ENCODE data around the gene PER2.
"Not testable (repeated sequence)": the region's sequence is repeated elsewhere in the genome, so short reads cannot be mapped to it uniquely, and the experiment has no call there.

The PER2 gene

GRCh38 chr2:238322001-238322411 is 33.6 kb upstream of the PER2 start:
- Histone ChIP-seq H3K9ac (ENCODE audit: low read length) (no peak overlapping the region), H3K27ac (ENCODE audit: low read depth, low read length) (no peak overlapping the region)

GRCh38 chr2:238321467-238321866 is 33.1 kb upstream of the PER2 start:
- H3K9ac ChIP-seq (ENCODE audit: low read length) = no peak overlapping the region
- H3K4me3 ChIP-seq (ENCODE audit: low read length) = peak overlapping the region; percentile 72
- no peak overlapping the region for H3K27ac ChIP-seq (ENCODE audit: low read depth, low read length)
- H3K4me1 ChIP-seq (ENCODE audit: control insufficient read depth, insufficient read depth, low read length) = peaks cover 5% of the 10 kb centered on the region
- H3K36me3 ChIP-seq (ENCODE audit: control insufficient read depth, insufficient read depth, low read length) = peaks cover 3% of the 10 kb centered on the region
- no peaks in the 10 kb centered on the region for H3K27me3 ChIP-seq (ENCODE audit: control insufficient read depth, insufficient read depth, low read length)

More at GRCh38 chr2:238322001-238322411, 33.6 kb upstream of the PER2 start:
- Histone ChIP-seq H3K27me3 (ENCODE audit: control insufficient read depth, insufficient read depth, low read length) (no peaks in the 10 kb centered on the region), H3K4me1 (ENCODE audit: control insufficient read depth, insufficient read depth, low read length) (peaks cover 5% of the 10 kb centered on the region), H3K36me3 (ENCODE audit: control insufficient read depth, insufficient read depth, low read length) (peaks cover 3% of the 10 kb centered on the region), H3K4me3 (ENCODE audit: low read length) (no peak overlapping the region)

GRCh38 chr2:238320648-238321281 is 32.4 kb upstream of the PER2 start:
- Histone ChIP-seq H3K27me3 (ENCODE audit: control insufficient read depth, insufficient read depth, low read length) (no peaks in the 10 kb centered on the region), H3K9ac (ENCODE audit: low read length) (no peak overlapping the region), H3K36me3 (ENCODE audit: control insufficient read depth, insufficient read depth, low read length) (peaks cover 3% of the 10 kb centered on the region), H3K4me3 (ENCODE audit: low read length) (peak overlapping the region; percentile 72), H3K4me1 (ENCODE audit: control insufficient read depth, insufficient read depth, low read length) (peaks cover 5% of the 10 kb centered on the region), H3K27ac (ENCODE audit: low read depth, low read length) (no peak overlapping the region)

- peaks cover 5% of the 10 kb centered on the region for H3K4me1 ChIP-seq (ENCODE audit: control insufficient read depth, insufficient read depth, low read length)
- no peaks in the 10 kb centered on the region for H3K27me3 ChIP-seq (ENCODE audit: control insufficient read depth, insufficient read depth, low read length)
- H3K9ac ChIP-seq (ENCODE audit: low read length) = peak within 1 kb of the TSS; percentile 71
- H3K27ac ChIP-seq (ENCODE audit: low read depth, low read length) = peak within 1 kb of the TSS; percentile 0
- peaks cover 3% of the 10 kb centered on the region for H3K36me3 ChIP-seq (ENCODE audit: control insufficient read depth, insufficient read depth, low read length)
- H3K4me3 ChIP-seq (ENCODE audit: low read length) = peak within 1 kb of the TSS; percentile 84
Measured at GRCh38 chr2:238320246-238320647, 31.8 kb upstream of the PER2 start, which contains the start of gene TRAF3IP1. TSS of gene TRAF3IP1 (plus strand) at chr2:238320518. CDS start at chr2:238320663, 145 bp downstream.

- no peak overlapping the region for H3K4me3 ChIP-seq (ENCODE audit: low read length)
- no peaks in the 10 kb centered on the region for H3K4me1 ChIP-seq (ENCODE audit: control insufficient read depth, insufficient read depth, low read length)
- H3K27ac ChIP-seq (ENCODE audit: low read depth, low read length) = no peak overlapping the region
Measured at GRCh38 chr2:238315031-238315595, 26.7 kb upstream of the PER2 start.

GRCh38 chr2:238314576-238314975 is 26.2 kb upstream of the PER2 start:
- no peaks in the 10 kb centered on the region for H3K27me3 ChIP-seq (ENCODE audit: control insufficient read depth, insufficient read depth, low read length)
- H3K4me1 ChIP-seq (ENCODE audit: control insufficient read depth, insufficient read depth, low read length) = no peaks in the 10 kb centered on the region
- H3K4me3 ChIP-seq (ENCODE audit: low read length) = no peak overlapping the region
- no peak overlapping the region for H3K9ac ChIP-seq (ENCODE audit: low read length)
- no peak overlapping the region for H3K27ac ChIP-seq (ENCODE audit: low read depth, low read length)
- no peaks in the 10 kb centered on the region for H3K36me3 ChIP-seq (ENCODE audit: control insufficient read depth, insufficient read depth, low read length)

More at GRCh38 chr2:238315031-238315595, 26.7 kb upstream of the PER2 start:
- H3K9ac ChIP-seq (ENCODE audit: low read length) = no peak overlapping the region
- no peaks in the 10 kb centered on the region for H3K36me3 ChIP-seq (ENCODE audit: control insufficient read depth, insufficient read depth, low read length)
- no peaks in the 10 kb centered on the region for H3K27me3 ChIP-seq (ENCODE audit: control insufficient read depth, insufficient read depth, low read length)

- no peak overlapping the region for H3K27ac ChIP-seq (ENCODE audit: low read depth, low read length)
- no peaks in the 10 kb centered on the region for H3K4me1 ChIP-seq (ENCODE audit: control insufficient read depth, insufficient read depth, low read length)
- no peak overlapping the region for H3K4me3 ChIP-seq (ENCODE audit: low read length)
- H3K27me3 ChIP-seq (ENCODE audit: control insufficient read depth, insufficient read depth, low read length) = no peaks in the 10 kb centered on the region
- H3K9ac ChIP-seq (ENCODE audit: low read length) = no peak overlapping the region
- H3K36me3 ChIP-seq (ENCODE audit: control insufficient read depth, insufficient read depth, low read length) = no peaks in the 10 kb centered on the region
Measured at GRCh38 chr2:238313991-238314350, 25.6 kb upstream of the PER2 start.

- H3K4me1 ChIP-seq (ENCODE audit: control insufficient read depth, insufficient read depth, low read length) = no peaks in the 10 kb centered on the region
- no peaks in the 10 kb centered on the region for H3K27me3 ChIP-seq (ENCODE audit: control insufficient read depth, insufficient read depth, low read length)
- no peak overlapping the region for H3K4me3 ChIP-seq (ENCODE audit: low read length)
- H3K36me3 ChIP-seq (ENCODE audit: control insufficient read depth, insufficient read depth, low read length) = no peaks in the 10 kb centered on the region
- H3K27ac ChIP-seq (ENCODE audit: low read depth, low read length) = no peak overlapping the region
- H3K9ac ChIP-seq (ENCODE audit: low read length) = no peak overlapping the region
Measured at GRCh38 chr2:238313289-238313990, 25.0 kb upstream of the PER2 start.

GRCh38 chr2:238310721-238311120 is 22.3 kb upstream of the PER2 start:
- H3K27ac ChIP-seq (ENCODE audit: low read depth, low read length); H3K4me1 ChIP-seq (ENCODE audit: control insufficient read depth, insufficient read depth, low read length); H3K27me3 ChIP-seq (ENCODE audit: control insufficient read depth, insufficient read depth, low read length); H3K4me3 ChIP-seq (ENCODE audit: low read length); H3K9ac ChIP-seq (ENCODE audit: low read length); H3K36me3 ChIP-seq (ENCODE audit: control insufficient read depth, insufficient read depth, low read length): not testable (repeated sequence)

GRCh38 chr2:238308177-238308576 is 19.8 kb upstream of the PER2 start:
- Histone ChIP-seq H3K4me3 (ENCODE audit: low read length) (no peak overlapping the region), H3K27ac (ENCODE audit: low read depth, low read length) (no peak overlapping the region), H3K36me3 (ENCODE audit: control insufficient read depth, insufficient read depth, low read length) (no peaks in the 10 kb centered on the region), H3K4me1 (ENCODE audit: control insufficient read depth, insufficient read depth, low read length) (no peaks in the 10 kb centered on the region), H3K9ac (ENCODE audit: low read length) (no peak overlapping the region), H3K27me3 (ENCODE audit: control insufficient read depth, insufficient read depth, low read length) (no peaks in the 10 kb centered on the region)

GRCh38 chr2:238306672-238306998 is 18.2 kb upstream of the PER2 start:
- Histone ChIP-seq H3K27ac (ENCODE audit: low read depth, low read length) (no peak overlapping the region), H3K36me3 (ENCODE audit: control insufficient read depth, insufficient read depth, low read length) (no peaks in the 10 kb centered on the region), H3K4me1 (ENCODE audit: control insufficient read depth, insufficient read depth, low read length) (no peaks in the 10 kb centered on the region), H3K27me3 (ENCODE audit: control insufficient read depth, insufficient read depth, low read length) (no peaks in the 10 kb centered on the region), H3K4me3 (ENCODE audit: low read length) (no peak overlapping the region), H3K9ac (ENCODE audit: low read length) (no peak overlapping the region)

GRCh38 chr2:238305965-238306671 is 17.7 kb upstream of the PER2 start:
- Histone ChIP-seq H3K9ac (ENCODE audit: low read length) (no peak overlapping the region), H3K27me3 (ENCODE audit: control insufficient read depth, insufficient read depth, low read length) (no peaks in the 10 kb centered on the region), H3K4me3 (ENCODE audit: low read length) (no peak overlapping the region), H3K4me1 (ENCODE audit: control insufficient read depth, insufficient read depth, low read length) (no peaks in the 10 kb centered on the region), H3K36me3 (ENCODE audit: control insufficient read depth, insufficient read depth, low read length) (no peaks in the 10 kb centered on the region), H3K27ac (ENCODE audit: low read depth, low read length) (no peak overlapping the region)
